HG03378 (cell line): Measurements from ENCODE around the gene TMEM131.

Source experiments
- ATAC-seq: cut with Tn5 transposase; IDR thresholded peaks from one replicate; pipeline ENCODE4 v1.9.1; 2021; ENCODE audit warnings: mild to moderate bottlenecking, moderate library complexity; ENCODE audit not compliant: unreplicated experiment

The TMEM131 gene

GRCh38 chr2:97766567-97766966 lies 229.2 kb downstream of the TMEM131 start:
- ATAC-seq, result no peak

DNA sequence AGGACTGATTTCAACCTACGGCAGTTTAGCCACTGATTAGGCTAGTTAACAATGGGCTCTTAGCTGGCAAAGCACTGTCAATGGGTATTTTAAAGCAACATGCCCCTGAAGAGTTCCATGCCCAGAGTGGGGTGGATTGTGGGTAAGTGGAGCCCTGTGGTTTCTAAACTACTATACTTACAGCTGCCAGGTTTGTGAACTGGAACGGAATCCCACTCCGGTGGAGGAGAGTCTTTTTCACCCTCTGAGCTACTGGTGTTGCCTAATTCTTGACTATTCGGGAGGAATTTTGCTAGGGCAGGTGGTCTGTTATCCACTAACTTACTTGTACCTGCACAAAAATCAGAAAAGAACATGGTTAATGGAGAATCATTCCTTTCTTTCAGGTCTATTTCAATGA lies 229.8 kb downstream of the TMEM131 start:
- ATAC-seq, result no peak

DNA sequence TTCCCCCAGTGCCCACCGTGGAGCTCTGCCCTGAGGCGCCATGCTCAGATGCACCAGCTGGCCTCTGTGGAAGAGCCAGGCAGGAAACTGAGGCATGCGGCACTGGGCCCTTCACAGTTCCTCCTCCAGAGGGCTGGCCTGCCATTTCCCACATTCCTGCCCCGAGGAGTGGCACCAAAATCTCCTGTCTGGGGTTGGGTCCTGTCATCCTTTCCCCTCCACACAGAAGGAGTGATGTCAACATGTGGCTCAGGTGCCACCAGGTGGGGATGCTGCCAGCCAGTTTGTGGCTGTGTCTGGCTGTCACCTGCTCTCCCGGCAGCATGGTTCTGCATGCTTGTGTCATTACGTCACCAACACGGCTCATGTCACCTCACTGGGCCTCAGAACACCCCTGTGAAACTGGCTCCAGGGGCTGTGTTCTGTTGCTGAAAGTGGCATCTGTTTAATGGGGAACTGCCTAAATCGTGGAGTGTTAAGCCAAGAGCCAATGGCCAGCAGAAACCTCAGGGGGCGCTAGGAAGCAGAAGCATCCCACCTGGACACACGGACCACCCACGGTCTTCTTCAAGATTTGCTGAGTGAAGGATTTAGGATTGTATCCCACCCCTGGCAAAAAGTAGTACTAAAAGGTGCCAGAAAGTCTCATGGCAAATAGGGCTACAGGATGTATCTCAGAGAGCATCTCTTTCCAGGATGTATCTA lies 231.0 kb downstream of the TMEM131 start:
- no peak for ATAC-seq

- ATAC-seq, result no peak
Observed at GRCh38 chr2:97763176-97763845, 232.4 kb downstream of the TMEM131 start.

GRCh38 chr2:97761192-97761591 lies 234.6 kb downstream of the TMEM131 start:
- no peak for ATAC-seq

GRCh38 chr2:97760480-97761049 lies 235.2 kb downstream of the TMEM131 start:
- ATAC-seq, result no peak

DNA sequence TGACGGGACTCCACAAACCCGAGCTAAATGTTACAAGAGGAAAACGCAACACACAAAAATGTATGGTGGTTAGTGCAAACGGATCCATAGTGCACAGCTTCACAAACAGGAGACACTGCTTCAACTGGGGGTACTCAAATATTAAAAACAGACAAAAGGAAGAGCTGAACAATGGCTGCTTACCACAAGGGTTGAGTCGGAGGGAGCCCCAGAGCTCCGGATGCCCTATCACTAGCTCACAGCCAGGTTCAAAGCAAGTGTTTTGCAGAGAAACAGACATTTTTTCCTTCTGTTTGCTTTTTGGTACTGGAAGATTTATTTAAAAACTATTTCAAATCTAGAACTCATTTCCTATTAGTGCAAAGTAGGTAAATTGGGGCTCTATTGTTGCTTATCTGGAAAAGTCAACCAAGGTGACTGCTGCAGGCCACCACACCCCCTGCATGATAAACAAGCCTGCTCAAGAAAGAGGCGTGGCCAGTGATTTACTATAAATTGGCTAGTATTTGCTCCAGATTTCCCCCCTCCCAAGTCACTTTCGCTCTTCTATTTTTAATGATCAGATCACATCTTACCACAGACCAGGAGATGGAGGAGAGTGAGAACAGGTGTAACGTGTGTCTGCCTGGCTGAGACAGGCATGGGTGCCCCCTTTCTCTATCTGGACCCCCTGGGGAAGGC lies 235.9 kb downstream of the TMEM131 start:
- ATAC-seq, result no peak

- no peak for ATAC-seq
Observed at GRCh38 chr2:97758131-97758705, 237.5 kb downstream of the TMEM131 start.

DNA sequence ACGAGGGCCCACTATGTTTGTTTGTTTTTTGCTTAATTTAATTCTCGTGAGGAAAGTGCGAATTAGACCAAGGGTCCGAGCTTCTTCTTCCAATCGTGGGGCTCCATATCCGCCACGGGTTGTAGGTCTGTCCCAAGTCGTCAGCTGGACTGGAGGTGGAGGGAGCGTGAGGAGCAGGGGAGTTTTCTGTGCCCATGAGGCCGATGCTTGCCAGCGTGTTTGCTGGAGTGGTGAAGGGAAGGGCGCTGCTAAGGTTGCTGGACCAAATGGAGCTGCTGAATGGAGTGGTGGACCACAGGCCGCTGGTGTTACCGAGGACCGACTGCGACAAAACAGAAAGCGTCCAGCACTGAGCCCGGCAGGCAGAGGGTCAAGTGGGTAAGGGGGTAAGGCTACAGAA lies 238.7 kb downstream of the TMEM131 start:
- no peak for ATAC-seq

DNA sequence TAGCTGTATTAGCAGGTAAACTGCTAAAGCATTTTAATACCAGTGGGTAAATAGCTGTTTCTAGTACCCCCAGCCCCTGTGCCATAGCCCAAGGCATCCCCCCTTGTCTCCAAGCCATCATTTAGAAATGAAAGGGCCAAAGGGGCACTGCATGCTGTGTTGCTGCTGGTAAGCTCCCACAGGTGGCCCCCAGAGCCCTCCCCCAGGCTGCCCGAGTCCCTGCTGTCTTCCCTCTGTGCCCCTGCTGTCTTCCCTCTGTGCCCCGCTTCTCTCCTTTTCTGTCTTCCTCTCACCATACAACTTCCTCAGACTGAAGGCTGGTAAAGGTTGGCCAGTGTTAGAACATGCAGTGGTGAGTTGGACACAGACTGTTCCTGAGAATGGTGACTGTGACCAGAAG lies 240.3 kb downstream of the TMEM131 start:
- no peak for ATAC-seq

DNA sequence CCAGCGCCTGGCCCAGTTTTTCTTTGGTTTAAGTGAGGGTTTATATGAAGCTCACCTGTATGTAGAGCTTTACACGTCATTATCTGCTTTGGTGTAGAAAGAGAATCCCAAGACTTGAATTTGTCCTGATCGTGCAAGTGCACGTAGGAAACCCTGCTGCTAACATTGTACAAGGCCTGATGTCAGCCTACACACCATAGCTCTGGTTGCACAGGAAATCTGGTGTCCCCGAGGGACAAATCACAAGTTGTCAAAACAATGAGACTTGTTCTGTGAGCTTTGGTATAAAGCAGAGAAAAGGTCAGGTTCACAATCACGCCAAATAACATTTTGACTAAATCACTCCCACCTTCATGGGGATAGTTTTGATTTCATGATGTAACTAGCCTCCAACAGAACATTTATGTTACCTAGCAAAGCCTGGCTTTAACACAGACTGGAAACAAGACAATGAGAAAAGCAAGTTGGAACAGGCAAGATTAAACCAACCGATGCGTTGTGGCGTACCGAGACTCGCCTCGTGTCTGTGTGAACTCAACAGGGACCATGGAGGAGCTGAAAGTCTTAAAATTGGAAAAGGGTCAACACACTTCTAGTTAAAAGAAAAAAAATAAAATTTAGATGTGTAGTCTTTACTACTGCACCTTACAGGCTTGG lies 240.9 kb downstream of the TMEM131 start:
- no peak for ATAC-seq

GRCh38 chr2:97752342-97753334 lies 243.1 kb downstream of the TMEM131 start:
- ATAC-seq, result no peak

DNA sequence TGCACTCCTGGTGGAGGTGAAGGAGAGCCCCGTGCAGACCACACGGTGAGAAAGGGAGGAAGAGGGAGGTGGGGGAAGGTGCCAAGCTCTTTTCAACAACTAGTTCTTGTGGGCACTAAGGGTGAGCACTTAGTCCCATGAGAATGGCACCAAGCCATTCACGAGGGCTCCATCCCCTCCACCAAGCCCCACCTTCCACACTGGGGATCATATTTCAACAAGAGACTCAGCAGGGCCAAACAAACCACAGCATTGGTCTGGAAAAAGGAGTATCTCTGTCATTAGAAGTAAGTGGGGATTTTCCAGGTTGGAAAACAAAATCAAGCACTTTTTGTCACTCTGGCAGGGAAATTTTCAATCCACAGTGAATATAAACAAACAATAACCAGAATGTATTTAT lies 244.0 kb downstream of the TMEM131 start:
- no peak for ATAC-seq

DNA sequence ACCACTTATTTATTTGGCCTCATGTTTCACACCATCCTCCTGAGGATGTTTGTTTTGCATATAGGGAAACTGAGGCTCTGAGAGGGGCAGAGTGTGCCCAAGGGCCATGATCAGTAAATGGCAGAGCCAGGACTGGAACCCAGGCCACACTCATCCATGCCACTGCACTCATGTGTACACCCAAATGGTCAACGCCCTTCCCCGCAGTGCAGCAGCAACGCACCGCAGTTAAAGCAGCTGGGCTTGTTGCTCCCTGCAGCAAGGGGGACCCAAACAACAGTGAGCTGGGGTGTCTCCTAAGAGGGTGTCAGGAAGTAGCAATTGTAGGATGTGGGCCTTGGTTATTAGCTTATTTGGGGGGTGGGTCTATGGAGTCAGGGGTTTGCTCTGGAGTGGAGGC lies 245.7 kb downstream of the TMEM131 start:
- ATAC-seq, result no peak

DNA sequence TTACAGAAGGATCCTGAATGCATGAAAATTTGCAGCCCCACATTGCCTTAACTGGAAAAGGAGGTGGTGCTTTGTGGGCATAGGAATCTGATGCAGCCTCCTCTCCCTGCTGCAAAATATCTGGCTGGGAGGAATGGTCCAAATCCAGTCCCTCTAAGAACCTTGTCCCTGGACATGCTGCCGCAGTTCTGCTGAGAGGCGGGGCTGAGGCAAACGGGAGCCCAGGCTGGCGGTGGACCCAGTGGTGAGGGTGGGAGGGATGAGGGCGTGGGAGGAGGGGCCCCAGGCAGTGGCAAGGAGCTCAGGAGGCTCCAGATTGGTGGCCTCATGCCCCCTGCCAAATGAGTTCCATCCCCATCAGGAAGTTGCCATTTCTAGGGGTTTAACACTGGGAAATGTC lies 246.2 kb downstream of the TMEM131 start:
- no peak for ATAC-seq

DNA sequence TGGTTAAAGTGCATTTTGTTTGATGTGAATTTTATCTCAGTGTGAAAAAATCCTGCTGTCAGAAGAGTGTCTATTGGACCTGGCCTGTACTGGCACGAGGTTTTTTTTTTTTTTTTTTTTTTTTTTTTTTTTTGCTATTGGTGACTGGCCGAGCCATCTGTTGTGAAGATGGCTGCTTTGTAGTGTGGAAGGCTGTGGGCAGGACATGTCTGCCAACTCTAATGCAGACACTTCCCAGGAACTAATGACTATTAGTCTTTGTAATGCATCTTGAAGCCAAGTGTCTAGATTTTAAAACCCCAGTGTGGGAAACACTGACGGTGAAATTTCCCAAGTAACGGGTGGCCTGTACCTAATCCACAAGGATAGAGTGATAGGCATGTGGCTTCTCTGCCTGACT lies 248.0 kb downstream of the TMEM131 start:
- ATAC-seq, result no peak

GRCh38 chr2:97747285-97747684 lies 248.5 kb downstream of the TMEM131 start:
- ATAC-seq, result no peak

GRCh38 chr2:97745474-97746174 lies 250.1 kb downstream of the TMEM131 start:
- ATAC-seq, result peak; percentile 46

DNA sequence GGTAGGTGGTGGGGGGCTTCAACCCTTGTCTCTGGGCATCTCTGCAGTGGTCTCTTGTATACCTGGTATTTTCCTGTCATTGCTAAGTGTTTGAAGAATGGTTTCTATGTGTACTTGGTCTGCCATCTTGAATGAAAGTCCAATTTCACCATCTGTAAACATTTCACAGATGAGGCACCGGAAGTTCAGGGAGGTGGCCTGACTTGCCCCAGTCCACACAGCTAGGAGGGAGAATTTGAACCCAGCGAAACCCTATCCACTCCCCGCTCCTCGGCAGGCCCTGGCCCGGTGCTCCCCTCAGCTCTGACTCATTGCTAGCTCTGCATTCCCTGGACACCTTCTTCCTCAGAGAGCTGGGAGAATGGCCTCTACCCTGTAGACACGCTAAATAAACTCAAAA lies 251.8 kb downstream of the TMEM131 start:
- no peak for ATAC-seq
